Stimulated activated CD8-positive, alpha-beta memory T cell treated with anti-CD3 and anti-CD28 coated beads, Interleukin-7, amount 100 ng/mL, for 24 hours (primary cell): ENCODE data around the gene PCDHB16.
"Not testable (repeated sequence)": the region's sequence is repeated elsewhere in the genome, so short reads cannot be mapped to it uniquely, and the experiment has no call there.

Experiments used
- DNase-seq: peaks from one replicate; pipeline ENCODE4 v3.0.0-alpha.2; 2020; ENCODE audit warnings: low read depth

The PCDHB16 gene

DNA sequence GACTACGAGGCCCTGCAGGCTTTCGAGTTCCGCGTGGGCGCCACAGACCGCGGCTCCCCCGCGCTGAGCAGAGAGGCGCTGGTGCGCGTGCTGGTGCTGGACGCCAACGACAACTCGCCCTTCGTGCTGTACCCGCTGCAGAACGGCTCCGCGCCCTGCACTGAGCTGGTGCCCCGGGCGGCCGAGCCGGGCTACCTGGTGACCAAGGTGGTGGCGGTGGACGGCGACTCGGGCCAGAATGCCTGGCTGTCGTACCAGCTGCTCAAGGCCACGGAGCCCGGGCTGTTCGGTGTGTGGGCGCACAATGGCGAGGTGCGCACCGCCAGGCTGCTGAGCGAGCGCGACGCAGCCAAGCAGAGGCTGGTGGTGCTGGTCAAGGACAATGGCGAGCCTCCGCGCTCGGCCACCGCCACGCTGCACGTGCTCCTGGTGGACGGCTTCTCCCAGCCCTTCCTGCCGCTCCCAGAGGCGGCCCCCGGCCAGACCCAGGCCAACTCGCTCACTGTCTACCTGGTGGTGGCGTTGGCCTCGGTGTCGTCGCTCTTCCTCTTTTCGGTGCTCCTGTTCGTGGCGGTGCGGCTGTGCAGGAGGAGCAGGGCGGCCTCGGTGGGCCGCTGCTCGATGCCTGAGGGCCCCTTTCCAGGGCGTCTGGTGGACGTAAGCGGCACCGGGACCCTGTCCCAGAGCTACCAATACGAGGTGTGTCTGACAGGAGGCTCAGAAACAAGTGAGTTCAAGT is 2.1 kb downstream of the PCDHB16 start:
- not testable (repeated sequence) for DNase-seq

DNA sequence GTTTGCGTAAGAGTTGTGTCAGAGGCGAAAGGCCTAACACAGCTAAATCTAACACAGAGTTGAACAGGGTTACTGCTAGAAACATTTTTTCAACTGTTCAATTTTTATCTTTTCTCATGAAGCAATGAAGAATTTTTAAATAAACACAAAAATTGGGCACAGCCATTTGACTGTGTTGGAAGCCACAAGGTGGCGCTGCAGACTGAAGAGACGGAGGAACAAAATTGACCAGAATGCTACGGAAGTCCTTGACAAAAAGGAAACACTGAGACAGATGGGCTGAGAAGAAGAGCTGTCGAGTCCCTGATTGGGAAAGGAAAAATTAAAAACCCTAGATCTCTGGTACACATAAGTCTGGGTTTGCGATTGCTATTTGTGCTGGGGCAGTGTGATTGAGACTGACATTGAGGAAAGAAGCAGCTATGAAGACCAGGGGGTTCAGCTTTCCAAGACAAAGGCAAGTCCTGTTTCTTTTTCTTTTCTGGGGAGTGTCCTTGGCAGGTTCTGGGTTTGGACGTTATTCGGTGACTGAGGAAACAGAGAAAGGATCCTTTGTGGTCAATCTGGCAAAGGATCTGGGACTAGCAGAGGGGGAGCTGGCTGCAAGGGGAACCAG is 4.8 kb downstream of the PCDHB16 start, which contains the start of gene PCDHB9:
TSS of gene PCDHB9 (plus strand) at position 265 of the 616 bp plus-strand sequence. CDS start at position 423, 158 bp downstream.
- DNase-seq, result no peak

DNA sequence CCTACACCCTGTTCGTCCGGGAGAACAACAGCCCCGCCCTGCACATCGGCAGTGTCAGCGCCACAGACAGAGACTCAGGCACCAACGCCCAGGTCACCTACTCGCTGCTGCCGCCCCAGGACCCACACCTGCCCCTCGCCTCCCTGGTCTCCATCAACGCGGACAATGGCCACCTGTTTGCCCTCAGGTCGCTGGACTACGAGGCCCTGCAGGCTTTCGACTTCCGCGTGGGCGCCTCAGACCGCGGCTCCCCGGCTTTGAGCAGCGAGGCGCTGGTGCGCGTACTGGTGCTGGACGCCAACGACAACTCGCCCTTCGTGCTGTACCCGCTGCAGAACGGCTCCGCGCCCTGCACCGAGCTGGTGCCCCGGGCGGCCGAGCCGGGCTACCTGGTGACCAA is 6.5 kb downstream of the PCDHB16 start:
- DNase-seq, result not testable (repeated sequence)

DNA sequence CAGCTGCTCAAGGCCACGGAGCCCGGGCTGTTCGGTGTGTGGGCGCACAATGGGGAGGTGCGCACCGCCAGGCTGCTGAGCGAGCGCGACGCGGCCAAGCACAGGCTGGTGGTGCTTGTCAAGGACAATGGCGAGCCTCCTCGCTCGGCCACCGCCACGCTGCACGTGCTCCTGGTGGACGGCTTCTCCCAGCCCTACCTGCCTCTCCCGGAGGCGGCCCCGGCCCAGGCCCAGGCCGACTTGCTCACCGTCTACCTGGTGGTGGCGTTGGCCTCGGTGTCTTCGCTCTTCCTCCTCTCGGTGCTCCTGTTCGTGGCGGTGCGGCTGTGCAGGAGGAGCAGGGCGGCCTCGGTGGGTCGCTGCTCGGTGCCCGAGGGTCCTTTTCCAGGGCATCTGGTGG is 6.9 kb downstream of the PCDHB16 start:
- DNase-seq, result not testable (repeated sequence)

DNA sequence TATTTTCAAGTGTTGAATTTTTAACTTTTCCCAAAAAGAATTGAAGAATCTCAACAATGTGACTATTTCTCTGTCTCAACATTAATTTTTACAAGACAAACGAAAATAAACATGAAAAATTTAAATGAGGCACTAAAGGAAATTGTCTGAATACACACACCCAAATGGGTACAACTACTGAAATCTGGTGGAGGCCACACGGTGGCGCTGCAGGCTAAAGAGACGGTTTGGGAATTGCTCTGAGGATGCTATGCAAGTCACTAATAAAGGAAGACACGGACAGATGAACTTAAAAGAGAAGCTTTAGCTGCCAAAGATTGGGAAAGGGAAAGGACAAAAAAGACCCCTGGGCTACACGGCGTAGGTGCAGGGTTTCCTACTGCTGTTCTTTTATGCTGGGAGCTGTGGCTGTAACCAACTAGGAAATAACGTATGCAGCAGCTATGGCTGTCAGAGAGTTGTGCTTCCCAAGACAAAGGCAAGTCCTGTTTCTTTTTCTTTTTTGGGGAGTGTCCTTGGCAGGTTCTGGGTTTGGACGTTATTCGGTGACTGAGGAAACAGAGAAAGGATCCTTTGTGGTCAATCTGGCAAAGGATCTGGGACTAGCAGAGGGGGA is 10.0 kb downstream of the PCDHB16 start, which contains the start of gene PCDHB10:
TSS of gene PCDHB10 (plus strand) at position 244 of the 616 bp plus-strand sequence. CDS start at position 444, 200 bp downstream.
- no peak for DNase-seq

DNA sequence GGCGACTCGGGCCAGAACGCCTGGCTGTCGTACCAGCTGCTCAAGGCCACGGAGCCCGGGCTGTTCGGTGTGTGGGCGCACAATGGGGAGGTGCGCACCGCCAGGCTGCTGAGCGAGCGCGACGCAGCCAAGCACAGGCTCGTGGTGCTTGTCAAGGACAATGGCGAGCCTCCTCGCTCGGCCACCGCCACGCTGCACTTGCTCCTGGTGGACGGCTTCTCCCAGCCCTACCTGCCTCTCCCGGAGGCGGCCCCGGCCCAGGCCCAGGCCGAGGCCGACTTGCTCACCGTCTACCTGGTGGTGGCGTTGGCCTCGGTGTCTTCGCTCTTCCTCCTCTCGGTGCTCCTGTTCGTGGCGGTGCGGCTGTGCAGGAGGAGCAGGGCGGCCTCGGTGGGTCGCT is 12.1 kb downstream of the PCDHB16 start:
- not testable (repeated sequence) for DNase-seq

DNA sequence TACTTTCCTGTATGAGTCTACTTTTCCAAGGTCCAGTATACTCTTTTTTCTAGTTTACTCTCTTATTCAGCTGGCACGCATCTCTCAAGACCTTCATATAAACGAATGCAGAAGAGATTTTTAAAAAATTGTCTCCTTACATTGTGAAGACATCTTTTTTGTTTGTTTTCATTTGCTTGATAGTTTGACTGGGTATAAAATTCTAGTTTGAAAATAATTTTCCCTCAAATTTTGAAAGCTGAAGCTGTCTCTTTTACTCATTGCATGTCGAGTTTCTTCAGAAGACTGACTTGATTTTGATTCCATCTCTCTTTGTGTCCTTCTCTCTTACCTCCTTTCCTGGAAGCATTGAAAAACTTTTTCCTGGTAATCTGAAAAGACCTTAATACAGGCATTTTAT is 14.2 kb downstream of the PCDHB16 start:
- no peak for DNase-seq

DNA sequence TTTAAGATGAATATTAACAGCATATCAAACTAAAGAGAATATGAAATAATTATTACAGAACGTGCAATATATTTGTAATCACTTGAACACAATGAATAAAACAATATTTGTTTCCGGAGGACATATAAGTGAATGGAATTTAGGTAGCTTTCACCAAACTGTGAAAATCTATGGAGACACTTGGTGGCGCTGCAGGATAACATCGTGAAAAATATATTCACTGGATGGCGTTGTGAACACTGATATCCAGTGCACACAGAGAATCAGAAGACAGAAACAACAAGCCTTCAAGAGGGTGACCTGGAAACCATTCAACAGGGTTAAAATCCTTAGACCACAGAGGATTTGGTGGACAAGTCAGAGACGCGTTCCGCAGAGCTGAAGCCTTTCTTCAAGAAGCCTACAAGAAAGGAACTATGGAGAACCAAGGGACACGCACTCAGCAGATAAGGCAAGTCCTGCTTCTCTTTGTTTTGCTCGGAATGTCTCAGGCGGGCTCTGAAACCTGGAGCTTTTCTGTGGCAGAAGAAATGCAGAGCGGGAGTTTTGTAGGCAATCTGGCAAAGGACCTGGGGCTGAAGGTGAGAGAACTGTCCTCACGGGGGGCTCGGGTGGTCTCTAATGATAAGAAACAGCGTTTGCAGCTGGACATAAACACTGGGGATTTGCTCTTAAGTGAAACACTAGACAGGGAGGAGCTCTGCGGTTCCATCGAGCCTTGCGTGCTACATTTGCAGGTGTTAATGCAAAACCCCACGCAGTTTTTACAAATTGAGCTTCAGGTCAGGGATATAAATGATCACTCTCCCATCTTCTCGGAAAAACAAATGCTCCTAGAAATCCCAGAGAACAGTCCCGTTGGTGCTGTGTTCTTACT is 17.4 kb downstream of the PCDHB16 start, which contains the start of gene PCDHB11:
TSS of gene PCDHB11 (plus strand) at position 269 of the 877 bp plus-strand sequence. CDS start at position 417, 148 bp downstream.
- no peak for DNase-seq

DNA sequence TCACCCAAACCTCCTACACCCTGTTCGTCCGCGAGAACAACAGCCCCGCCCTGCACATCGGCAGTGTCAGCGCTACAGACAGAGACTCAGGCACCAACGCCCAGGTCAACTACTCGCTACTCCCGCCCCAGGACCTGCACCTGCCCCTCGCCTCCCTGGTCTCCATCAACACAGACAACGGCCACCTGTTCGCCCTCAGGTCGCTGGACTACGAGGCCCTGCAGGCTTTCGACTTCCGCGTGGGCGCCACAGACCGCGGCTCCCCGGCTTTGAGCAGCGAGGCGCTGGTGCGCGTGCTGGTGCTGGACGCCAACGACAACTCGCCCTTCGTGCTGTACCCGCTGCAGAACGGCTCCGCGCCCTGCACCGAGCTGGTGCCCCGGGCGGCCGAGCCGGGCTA is 18.9 kb downstream of the PCDHB16 start:
- not testable (repeated sequence) for DNase-seq

DNA sequence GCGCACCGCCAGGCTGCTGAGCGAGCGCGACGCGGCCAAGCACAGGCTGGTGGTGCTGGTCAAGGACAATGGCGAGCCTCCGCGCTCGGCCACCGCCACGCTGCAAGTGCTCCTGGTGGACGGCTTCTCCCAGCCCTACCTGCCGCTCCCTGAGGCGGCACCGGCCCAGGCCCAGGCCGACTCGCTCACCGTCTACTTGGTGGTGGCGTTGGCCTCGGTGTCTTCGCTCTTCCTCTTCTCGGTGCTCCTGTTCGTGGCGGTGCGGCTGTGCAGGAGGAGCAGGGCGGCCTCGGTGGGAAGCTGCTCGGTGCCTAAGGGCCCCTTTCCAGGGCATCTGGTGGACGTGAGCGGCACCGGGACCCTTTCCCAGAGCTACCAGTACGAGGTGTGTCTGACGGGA is 19.5 kb downstream of the PCDHB16 start:
- DNase-seq, result not testable (repeated sequence)

DNA sequence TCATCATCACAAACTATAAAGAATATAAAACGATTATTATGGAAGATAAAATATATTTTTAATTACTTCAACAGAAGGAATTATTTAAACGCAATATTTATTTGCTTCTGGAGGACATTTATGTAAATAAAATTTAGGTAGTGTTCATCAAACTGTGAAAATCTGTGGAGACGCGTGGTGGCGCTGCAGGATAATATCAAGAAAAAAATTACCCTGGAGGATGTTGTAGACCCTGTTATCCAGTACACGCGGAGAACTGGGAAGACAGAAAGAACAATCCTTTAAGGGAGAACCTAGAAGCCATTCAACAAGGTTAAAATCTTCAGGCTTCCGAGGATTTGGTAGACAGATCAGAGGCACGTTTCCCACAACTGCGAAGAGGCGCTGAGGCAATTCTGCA is 26.3 kb downstream of the PCDHB16 start, which contains the start of gene PCDHB12:
TSS of gene PCDHB12 (plus strand) at position 242 of the 400 bp plus-strand sequence. CDS start 189 bp downstream, outside the sequence.
- DNase-seq, result no peak

DNA sequence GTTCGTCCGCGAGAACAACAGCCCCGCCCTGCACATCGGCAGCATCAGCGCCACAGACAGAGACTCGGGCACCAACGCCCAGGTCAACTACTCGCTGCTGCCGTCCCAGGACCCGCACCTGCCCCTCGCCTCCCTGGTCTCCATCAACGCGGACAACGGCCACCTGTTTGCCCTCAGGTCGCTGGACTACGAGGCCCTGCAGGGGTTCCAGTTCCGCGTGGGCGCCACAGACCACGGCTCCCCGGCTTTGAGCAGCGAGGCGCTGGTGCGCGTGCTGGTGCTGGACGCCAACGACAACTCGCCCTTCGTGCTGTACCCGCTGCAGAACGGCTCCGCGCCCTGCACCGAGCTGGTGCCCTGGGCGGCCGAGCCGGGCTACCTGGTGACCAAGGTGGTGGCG is 28.1 kb downstream of the PCDHB16 start:
- not testable (repeated sequence) for DNase-seq

DNA sequence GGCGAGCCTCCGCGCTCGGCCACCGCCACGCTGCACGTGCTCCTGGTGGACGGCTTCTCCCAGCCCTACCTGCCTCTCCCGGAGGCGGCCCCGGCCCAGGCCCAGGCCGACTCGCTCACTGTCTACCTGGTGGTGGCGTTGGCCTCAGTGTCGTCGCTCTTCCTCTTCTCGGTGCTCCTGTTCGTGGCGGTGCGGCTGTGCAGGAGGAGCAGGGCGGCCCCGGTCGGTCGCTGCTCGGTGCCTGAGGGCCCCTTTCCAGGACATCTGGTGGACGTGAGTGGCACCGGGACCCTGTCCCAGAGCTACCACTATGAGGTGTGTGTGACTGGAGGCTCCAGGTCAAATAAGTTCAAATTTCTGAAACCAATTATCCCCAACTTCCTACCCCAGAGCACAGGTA is 28.7 kb downstream of the PCDHB16 start:
- DNase-seq, result not testable (repeated sequence)

DNA sequence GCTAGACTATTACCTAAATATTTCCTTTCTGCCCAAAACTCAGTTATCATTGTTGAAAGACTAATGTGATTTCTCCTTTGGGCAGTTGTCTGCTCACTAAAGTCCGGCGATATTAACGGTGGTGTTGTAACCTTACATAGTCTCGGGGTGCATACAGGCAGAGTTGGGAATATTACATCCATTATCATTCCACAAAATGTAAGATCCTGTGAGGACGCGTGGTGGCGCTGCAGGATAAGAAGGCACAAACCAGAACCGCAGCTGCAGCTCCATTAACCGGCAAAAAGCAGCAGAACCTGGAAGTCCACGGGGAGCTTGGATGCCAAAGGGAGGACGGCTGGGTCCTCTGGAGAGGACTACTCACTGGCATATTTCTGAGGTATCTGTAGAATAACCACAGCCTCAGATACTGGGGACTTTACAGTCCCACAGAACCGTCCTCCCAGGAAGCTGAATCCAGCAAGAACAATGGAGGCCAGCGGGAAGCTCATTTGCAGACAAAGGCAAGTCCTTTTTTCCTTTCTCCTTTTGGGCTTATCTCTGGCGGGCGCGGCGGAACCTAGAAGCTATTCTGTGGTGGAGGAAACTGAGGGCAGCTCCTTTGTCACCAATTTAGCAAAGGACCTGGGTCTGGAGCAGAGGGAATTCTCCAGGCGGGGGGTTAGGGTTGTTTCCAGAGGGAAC is 31.6 kb downstream of the PCDHB16 start, which contains the start of gene PCDHB13:
TSS of gene PCDHB13 (plus strand) at position 264 of the 684 bp plus-strand sequence. CDS start at position 469, 205 bp downstream.
- DNase-seq, result not testable (repeated sequence)

DNA sequence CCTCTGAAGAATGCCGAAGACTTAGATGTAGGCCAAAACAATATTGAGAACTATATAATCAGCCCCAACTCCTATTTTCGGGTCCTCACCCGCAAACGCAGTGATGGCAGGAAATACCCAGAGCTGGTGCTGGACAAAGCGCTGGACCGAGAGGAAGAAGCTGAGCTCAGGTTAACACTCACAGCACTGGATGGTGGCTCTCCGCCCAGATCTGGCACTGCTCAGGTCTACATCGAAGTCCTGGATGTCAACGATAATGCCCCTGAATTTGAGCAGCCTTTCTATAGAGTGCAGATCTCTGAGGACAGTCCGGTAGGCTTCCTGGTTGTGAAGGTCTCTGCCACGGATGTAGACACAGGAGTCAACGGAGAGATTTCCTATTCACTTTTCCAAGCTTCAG is 32.4 kb downstream of the PCDHB16 start:
- not testable (repeated sequence) for DNase-seq

DNA sequence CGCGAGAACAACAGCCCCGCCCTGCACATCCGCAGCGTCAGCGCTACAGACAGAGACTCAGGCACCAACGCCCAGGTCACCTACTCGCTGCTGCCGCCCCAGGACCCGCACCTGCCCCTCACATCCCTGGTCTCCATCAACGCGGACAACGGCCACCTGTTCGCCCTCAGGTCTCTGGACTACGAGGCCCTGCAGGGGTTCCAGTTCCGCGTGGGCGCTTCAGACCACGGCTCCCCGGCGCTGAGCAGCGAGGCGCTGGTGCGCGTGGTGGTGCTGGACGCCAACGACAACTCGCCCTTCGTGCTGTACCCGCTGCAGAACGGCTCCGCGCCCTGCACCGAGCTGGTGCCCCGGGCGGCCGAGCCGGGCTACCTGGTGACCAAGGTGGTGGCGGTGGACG is 33.3 kb downstream of the PCDHB16 start:
- DNase-seq, result not testable (repeated sequence)

DNA sequence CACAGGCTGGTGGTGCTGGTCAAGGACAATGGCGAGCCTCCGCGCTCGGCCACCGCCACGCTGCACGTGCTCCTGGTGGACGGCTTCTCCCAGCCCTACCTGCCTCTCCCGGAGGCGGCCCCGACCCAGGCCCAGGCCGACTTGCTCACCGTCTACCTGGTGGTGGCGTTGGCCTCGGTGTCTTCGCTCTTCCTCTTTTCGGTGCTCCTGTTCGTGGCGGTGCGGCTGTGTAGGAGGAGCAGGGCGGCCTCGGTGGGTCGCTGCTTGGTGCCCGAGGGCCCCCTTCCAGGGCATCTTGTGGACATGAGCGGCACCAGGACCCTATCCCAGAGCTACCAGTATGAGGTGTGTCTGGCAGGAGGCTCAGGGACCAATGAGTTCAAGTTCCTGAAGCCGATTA is 33.8 kb downstream of the PCDHB16 start:
- not testable (repeated sequence) for DNase-seq

DNA sequence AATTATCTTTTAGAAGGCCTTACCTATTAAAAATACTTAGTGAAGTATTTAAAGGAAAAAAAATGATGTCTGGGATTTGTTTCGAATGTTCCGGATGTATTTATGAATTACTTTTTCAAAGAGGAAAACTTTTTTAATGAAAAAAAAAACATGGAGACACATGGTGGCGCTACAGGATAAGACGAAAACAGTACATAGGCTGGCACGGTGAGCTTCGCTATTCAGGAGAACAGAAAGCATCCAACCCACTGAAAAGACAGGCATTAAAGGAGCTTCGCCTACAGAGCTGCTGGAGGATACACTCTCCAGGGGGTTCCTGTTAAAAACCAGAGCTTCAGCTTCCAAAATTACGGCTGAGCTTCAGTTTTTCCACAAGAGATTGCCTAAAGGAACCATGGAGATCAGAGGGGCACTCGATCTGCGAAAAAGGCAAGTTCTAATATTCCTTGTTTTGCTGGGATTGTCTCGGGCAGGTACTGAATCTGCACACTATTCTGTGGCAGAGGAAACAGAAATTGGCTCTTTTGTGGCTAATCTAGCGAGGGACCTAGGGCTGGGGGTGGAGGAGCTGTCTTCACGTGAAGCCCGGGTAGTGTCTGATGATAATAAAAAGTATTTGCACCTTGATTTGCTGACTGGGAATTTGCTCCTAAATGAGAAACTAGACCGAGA is 41.1 kb downstream of the PCDHB16 start, which contains the start of gene PCDHB14:
TSS of gene PCDHB14 (plus strand) at position 232 of the 672 bp plus-strand sequence. CDS start at position 395, 163 bp downstream.
- no peak for DNase-seq

DNA sequence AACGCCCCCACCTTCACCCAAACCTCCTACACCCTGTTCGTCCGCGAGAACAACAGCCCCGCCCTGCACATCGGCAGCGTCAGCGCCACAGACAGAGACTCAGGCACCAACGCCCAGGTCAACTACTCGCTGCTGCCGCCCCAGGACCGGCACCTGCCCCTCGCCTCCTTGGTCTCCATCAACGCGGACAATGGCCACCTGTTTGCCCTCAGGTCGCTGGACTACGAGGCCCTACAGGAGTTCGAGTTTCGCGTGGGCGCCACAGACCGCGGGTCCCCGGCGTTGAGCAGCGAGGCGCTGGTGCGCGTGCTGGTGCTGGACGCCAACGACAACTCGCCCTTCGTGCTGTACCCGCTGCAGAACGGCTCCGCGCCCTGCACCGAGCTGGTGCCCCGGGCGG is 42.7 kb downstream of the PCDHB16 start:
- not testable (repeated sequence) for DNase-seq

DNA sequence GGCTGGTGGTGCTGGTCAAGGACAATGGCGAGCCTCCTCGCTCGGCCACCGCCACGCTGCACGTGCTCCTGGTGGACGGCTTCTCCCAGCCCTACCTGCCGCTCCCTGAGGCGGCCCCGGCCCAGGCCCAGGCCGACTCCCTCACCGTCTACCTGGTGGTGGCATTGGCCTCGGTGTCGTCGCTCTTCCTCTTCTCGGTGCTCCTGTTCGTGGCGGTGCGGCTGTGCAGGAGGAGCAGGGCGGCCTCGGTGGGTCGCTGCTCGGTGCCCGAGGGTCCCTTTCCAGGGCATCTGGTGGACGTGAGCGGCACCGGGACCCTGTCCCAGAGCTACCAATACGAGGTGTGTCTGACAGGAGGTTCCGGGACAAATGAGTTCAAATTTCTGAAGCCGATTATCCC is 43.2 kb downstream of the PCDHB16 start:
- not testable (repeated sequence) for DNase-seq
